HepG2 (cell line): Measurements from ENCODE around the gene NID1. TPM values are rescaled to one million over a fixed set of nuclear protein-coding genes. Genes with fewer than 3 reads are reported as not detected.

Experiments used
- ATAC-seq: fragments of 200-7000 bp; cut with Tn5 transposase; 3 replicates; pipeline ENCODE4 v1.9.1; 2020; ENCODE audit warnings: mild to moderate bottlenecking, moderate library complexity
- BruUV-seq: library from RNA; stranded (reverse); fragments of 400-500 nt; replicated peaks from 2 replicates; lab custom pipeline; 2021; lab: Mats Ljungman, UMichigan
- CTCF ChIA-PET: fragments of 300-600 bp; formaldehyde crosslinking; extraction: SDS; loops from one replicate; lab custom pipeline; 2021; ENCODE audit warnings: low total read pairs, inconsistent platforms, low intra/inter-chr PET ratio; lab: Yijun Ruan, JAX
- POLR2A ChIA-PET: fragments of 350-600 bp; sonication (Branson Sonifier 250); formaldehyde crosslinking; loops from one replicate; lab custom pipeline; 2020; ENCODE audit warnings: antibody characterized with exemption, inconsistent platforms; lab: Yijun Ruan, JAX
- DNase-seq: peaks from one replicate; pipeline ENCODE4 v3.0.0-alpha.2; 2015; ENCODE audit warnings: low spot score
- FAIRE-seq: peaks from 3 replicates; lab custom pipeline; 2011; peaks lifted over from hg19 to GRCh38; lab: Jason Lieb, UNC
- H2AFZ ChIP-seq: one replicate; pipeline ENCODE4 v1.6.1; 2011; ENCODE audit warnings: low read length, inconsistent platforms
- H3K27ac ChIP-seq: fragments of 300-600 bp; 3 replicates; pipeline ENCODE4 v1.8.0; 2011; ENCODE audit warnings: mixed run types, mild to moderate bottlenecking, mixed read lengths, low read length, inconsistent platforms; ENCODE audit not compliant: insufficient read depth; ENCODE audit errors: extremely low read length
- H3K27me3 ChIP-seq, 2 experiments: fragments of 200-600 bp in 1 of 2; 2 replicates in 1 of 2; 3 replicates in 1 of 2; pipeline versions ENCODE4 v1.6.0 to v1.8.0; 2011; ENCODE audit warnings: low read length in 2 of 2, mild to moderate bottlenecking in 2 of 2, moderate library complexity in 2 of 2, inconsistent platforms in 1 of 2; ENCODE audit not compliant: insufficient read depth in 2 of 2, control insufficient read depth in 1 of 2
- H3K36me3 ChIP-seq, 2 experiments: fragments of 200-600 bp in 1 of 2; replicated peaks in 1 of 2; 2 replicates in 1 of 2; 3 replicates in 1 of 2; pipeline versions ENCODE4 v1.5.1 to v1.8.0; 2011; ENCODE audit warnings: low read length in 2 of 2, inconsistent platforms in 1 of 2; ENCODE audit not compliant: insufficient read depth in 2 of 2, control insufficient read depth in 1 of 2
- H3K4me1 ChIP-seq: 2 replicates; pipeline ENCODE4 v1.5.1; 2012; ENCODE audit warnings: low read length, inconsistent platforms; ENCODE audit not compliant: insufficient read depth
- H3K4me2 ChIP-seq: 2 replicates; pipeline ENCODE4 v1.6.0; 2011; ENCODE audit warnings: low read depth, low read length, inconsistent platforms
- H3K4me3 ChIP-seq, 3 experiments: fragments of 200-600 bp in 1 of 3; sonication (generic), shearing (Covaris generic) in 1 of 3; replicated peaks in 1 of 3; 2 replicates each; pipeline ENCODE4 v1.5.1; 2011 to 2016; ENCODE audit warnings: low read length in 3 of 3, inconsistent platforms in 2 of 3, low read depth in 2 of 3, mild to moderate bottlenecking in 2 of 3, control low read depth in 1 of 3, mixed read lengths in 1 of 3; ENCODE audit not compliant: insufficient read depth in 1 of 3
- H3K79me2 ChIP-seq: one replicate; pipeline ENCODE4 v1.6.1; 2011; ENCODE audit warnings: low read length, inconsistent platforms; ENCODE audit not compliant: insufficient read depth
- H3K9ac ChIP-seq: 2 replicates; pipeline ENCODE4 v1.6.0; 2011; ENCODE audit warnings: mild to moderate bottlenecking, low read depth, low read length, inconsistent platforms; ENCODE audit not compliant: insufficient read depth
- H3K9me3 ChIP-seq: 2 replicates; pipeline ENCODE4 v1.5.1; 2012; ENCODE audit warnings: mild to moderate bottlenecking, low read length
- H4K20me1 ChIP-seq: 2 replicates; pipeline ENCODE4 v1.6.0; 2011; ENCODE audit warnings: inconsistent platforms, mild to moderate bottlenecking, low read length, moderate library complexity; ENCODE audit not compliant: insufficient read depth
- KMT2B ChIP-seq: IDR thresholded peaks from 2 replicates; pipeline ENCODE4 v1.6.1; 2016; ENCODE audit warnings: missing genetic modification reagents, missing compliant biosample characterization
- NFATC3 ChIP-seq: sonication (generic); formaldehyde crosslinking; IDR thresholded peaks from 2 replicates; pipeline ENCODE4 v1.5.1; 2020; ENCODE audit warnings: mild to moderate bottlenecking, missing genetic modification reagents
- NR1H2 ChIP-seq: sonication (generic); formaldehyde crosslinking; IDR thresholded peaks from 2 replicates; pipeline ENCODE4 v1.8.1; 2022; ENCODE audit warnings: low read depth, missing genetic modification reagents, borderline replicate concordance
- ONECUT2 ChIP-seq: sonication (generic); formaldehyde crosslinking; IDR thresholded peaks from 2 replicates; pipeline ENCODE4 v1.4.0; 2020; ENCODE audit warnings: missing genetic modification reagents
- RFXANK ChIP-seq: IDR thresholded peaks from 2 replicates; pipeline ENCODE4 v1.6.1; 2016
- ZBTB21 ChIP-seq: sonication (generic); formaldehyde crosslinking; IDR thresholded peaks from 2 replicates; pipeline ENCODE4 v1.4.0; 2020; ENCODE audit warnings: missing genetic modification reagents
- ZMYM2 ChIP-seq: sonication (generic); formaldehyde crosslinking; IDR thresholded peaks from 2 replicates; pipeline ENCODE4 v1.8.0; 2022; ENCODE audit warnings: mild to moderate bottlenecking, missing genetic modification reagents
- ZNF276 ChIP-seq: sonication (generic); formaldehyde crosslinking; IDR thresholded peaks from 2 replicates; pipeline ENCODE4 v1.4.0; 2020; ENCODE audit warnings: mild to moderate bottlenecking, low read depth, missing genetic modification reagents
- ZNF280D ChIP-seq: sonication (generic); formaldehyde crosslinking; IDR thresholded peaks from 2 replicates; pipeline ENCODE4 v1.5.1; 2020; ENCODE audit warnings: mild to moderate bottlenecking, missing genetic modification reagents
- ZNF326 ChIP-seq: sonication (generic); formaldehyde crosslinking; IDR thresholded peaks from 2 replicates; pipeline ENCODE4 v1.4.0; 2020; ENCODE audit warnings: missing genetic modification reagents, borderline replicate concordance
- ZNF512 ChIP-seq: sonication (generic); formaldehyde crosslinking; IDR thresholded peaks from 2 replicates; pipeline ENCODE4 v1.4.0; 2020; ENCODE audit warnings: mild to moderate bottlenecking, missing genetic modification reagents
- ZNF607 ChIP-seq: sonication (generic); formaldehyde crosslinking; IDR thresholded peaks from 2 replicates; pipeline ENCODE4 v1.5.1; 2020; ENCODE audit warnings: missing genetic modification reagents, mild to moderate bottlenecking, borderline replicate concordance
- ZNF777 ChIP-seq: sonication (generic); formaldehyde crosslinking; IDR thresholded peaks from 2 replicates; pipeline ENCODE4 v1.4.0; 2020; ENCODE audit warnings: missing genetic modification reagents
- WGBS: methylation state at CpG from one replicate; pipeline ENCODE4 v1.1.6; 2017; ENCODE audit warnings: low lambda C conversion rate; 5-methylcytosine and 5-hydroxymethylcytosine counted together
- in situ Hi-C: cut with HindIII; loops from 2 replicates; pipeline ENCODE4 v1.10.0; 2017; ENCODE audit warnings: low pct_unique_long_range_greater_than_20kb; ENCODE audit not compliant: extremely low pct_ligation_motif_present
- intact Hi-C: fragments of 100-400 bp; cut with micrococcal nuclease; formaldehyde crosslinking; loops from one replicate; pipeline ENCODE4 v1.10.0; 2022; ENCODE audit not compliant: unreplicated experiment
- polyA plus RNA-seq, 8 experiments: library from polyadenylated mRNA; depleted of rRNA in 3 of 8; stranded (reverse) in 7 of 8; unstranded in 1 of 8; fragments of >200 nt; fragmentation: Illumina TruSeq in 4 of 8; extraction: Trizol in 4 of 8; gene quantifications; 2 replicates each; pipeline versions ENCODE4 v1.2.1 to v1.2.3, GENCODE V29; 2011 to 2016; ENCODE audit warnings: low read depth in 4 of 8, missing spikeins in 1 of 8, mixed read lengths in 1 of 8; ENCODE audit not compliant: insufficient read depth in 1 of 8
- total RNA-seq, 5 experiments: library from RNA; depleted of rRNA; stranded (reverse); fragments of >200 nt; fragmentation: Illumina TruSeq; extraction: Trizol; gene quantifications; 2 replicates each; pipeline ENCODE4 v1.2.3, GENCODE V29; 2016; ENCODE audit warnings: low read depth in 1 of 5
- TF ChIP-seq, protein P1 (sequence below): conservative IDR thresholded peaks from 2 replicates; pipeline ENCODE4 v1.6.1; 2018; ENCODE audit warnings: missing genetic modification reagents

The NID1 gene
- total and polyA plus RNA-seq, 2 of the 13 experiments (the other 11 are each of a cell fraction or from before 2014, with no cell fraction given): 50.2 to 56.1 TPM

DNA sequence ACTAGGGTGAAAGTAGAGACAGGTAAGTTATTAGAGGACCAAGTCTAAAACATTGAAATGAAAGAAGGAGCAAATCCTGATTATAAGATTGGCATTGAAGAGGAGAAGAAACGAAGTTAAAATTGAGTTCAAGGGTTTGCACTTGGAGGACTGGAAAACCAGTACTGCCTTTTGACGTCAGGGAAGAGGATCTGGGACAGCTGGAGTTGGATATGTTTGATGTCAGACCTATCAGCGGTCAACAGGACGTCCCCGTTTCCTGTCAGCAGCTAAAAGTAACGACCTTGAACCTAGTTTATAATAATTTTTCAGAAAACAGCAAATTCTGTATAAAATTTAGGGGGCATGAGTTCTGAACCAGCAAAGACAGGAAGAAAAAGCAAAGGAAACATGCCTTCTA, 1.2 kb upstream of the NID1 start:
- H3K4me3 ChIP-seq: peak overlapping the region in 2 of 3 experiments; percentile 70 to 81; a peak in 1 of 6 replicates
- in situ Hi-C loops (no loop called here), intact Hi-C loops (loop anchor here (2.0 kb wide), 1 partner anchor 25 kb away; no protein-coding TSS in a partner anchor)
- DNase-seq: no peak
- H3K4me1 ChIP-seq: peaks cover 57% of the 10 kb centered on the region
- H3K4me2 ChIP-seq: peak overlapping the region; percentile 95
- peaks cover 0 to 7% of the 10 kb centered on the region in 2 experiments; a peak in 3 of 5 replicates for H3K36me3 ChIP-seq
- no peaks in the 10 kb centered on the region for H3K9me3 ChIP-seq
- ChIA-PET POLR2A (interaction anchor here (1.4 to 2.5 kb wide), 3 partner anchors 10 to 561 kb away, joined by 4 to 11 read pairs (median 10); no protein-coding TSS in a partner anchor), CTCF (no interaction called here)
- no peak overlapping the region for H2AFZ ChIP-seq
- H3K79me2 ChIP-seq: peaks cover 24% of the 10 kb centered on the region
- no peaks in the 10 kb centered on the region for H4K20me1 ChIP-seq
- ATAC-seq: no peak
- no peak overlapping the region for H3K9ac ChIP-seq
- BruUV-seq: TSS peak; percentile 65
- no peak overlapping the region for H3K27ac ChIP-seq
- WGBS: 53% methylated on average over 6 of the region's 6 CpGs
- H3K27me3 ChIP-seq: no peaks in the 10 kb centered on the region
- FAIRE-seq: peak; percentile 21
- TF ChIP-seq ZNF326 (CRISPR knock-in tag) (no peak), ZBTB21 (CRISPR knock-in tag) (peak; percentile 43; the same call in 1 of the 2 replicates), RFXANK (CRISPR knock-in tag) (no peak), ZNF280D (CRISPR knock-in tag) (no peak), ZNF276 (CRISPR knock-in tag) (no peak), ZNF512 (CRISPR knock-in tag) (no peak), ZNF777 (CRISPR knock-in tag) (no peak), ZNF607 (CRISPR knock-in tag) (no peak), NR1H2 (no peak), KMT2B (no peak), NFATC3 (CRISPR knock-in tag) (no peak), ONECUT2 (CRISPR knock-in tag) (no peak), ZMYM2 (CRISPR knock-in tag) (no peak)
- TF ChIP-seq, protein P1, sequence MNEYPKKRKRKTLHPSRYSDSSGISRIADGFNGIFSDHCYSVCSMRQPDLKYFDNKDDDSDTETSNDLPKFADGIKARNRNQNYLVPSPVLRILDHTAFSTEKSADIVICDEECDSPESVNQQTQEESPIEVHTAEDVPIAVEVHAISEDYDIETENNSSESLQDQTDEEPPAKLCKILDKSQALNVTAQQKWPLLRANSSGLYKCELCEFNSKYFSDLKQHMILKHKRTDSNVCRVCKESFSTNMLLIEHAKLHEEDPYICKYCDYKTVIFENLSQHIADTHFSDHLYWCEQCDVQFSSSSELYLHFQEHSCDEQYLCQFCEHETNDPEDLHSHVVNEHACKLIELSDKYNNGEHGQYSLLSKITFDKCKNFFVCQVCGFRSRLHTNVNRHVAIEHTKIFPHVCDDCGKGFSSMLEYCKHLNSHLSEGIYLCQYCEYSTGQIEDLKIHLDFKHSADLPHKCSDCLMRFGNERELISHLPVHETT: no peak
